ENCODE measurements around the gene FKRP.

- no peak for TF ChIP-seq CTCF (IDR thresholded peaks at IDR 0.05 in 2 of 3, conservative IDR thresholded peaks at IDR 0.05 in 1 of 3; ENCODE audit: borderline replicate concordance in 1 of 3, insufficient read depth in 1 of 3, low read depth in 2 of 3, low read length in 2 of 3)
- TF ChIP-seq TCF7L2 (IDR thresholded peaks at IDR 0.05; ENCODE audit: borderline replicate concordance, extremely low read depth, insufficient read depth, insufficient read length): no peak
- TF ChIP-seq ZNF274 (IDR thresholded peaks at IDR 0.05; ENCODE audit: low read depth, low read length): no peak
- TF ChIP-seq POLR2A (IDR thresholded peaks at IDR 0.05; ENCODE audit: borderline replicate concordance, extremely low read depth, insufficient read depth, insufficient read length): no peak
- TF ChIP-seq ELF1 (IDR thresholded peaks at IDR 0.05; ENCODE audit: borderline replicate concordance, low read depth): no peak
Observed at GRCh38 chr19:46761418-46761831, 15.6 kb downstream of the FKRP start.
